Activated CD8-positive, alpha-beta memory T cell treated with anti-CD3 and anti-CD28 coated beads, Interleukin-2, amount 10 ng/mL, durations not matched to agents 7 days and 5 days (primary cell): ENCODE data around the gene TBC1D12. TPM values are rescaled to one million over a fixed set of nuclear protein-coding genes. Genes with fewer than 3 reads are reported as not detected.
"Not testable (repeated sequence)": the region's sequence is repeated elsewhere in the genome, so short reads cannot be mapped to it uniquely, and the experiment has no call there.

Source experiments
- ATAC-seq: fragments of 150-1000 bp; cut with Tn5 transposase; one replicate; pipeline ENCODE4 v1.10.0; 2021; ENCODE audit warnings: moderate library complexity
- CTCF ChIA-PET: fragments of 350-600 bp; sonication (Branson Sonifier 250); formaldehyde crosslinking; loops from one replicate; lab custom pipeline; 2021; ENCODE audit warnings: antibody characterized with exemption; lab: Charles Lee
- DNase-seq: peaks from one replicate; pipeline ENCODE4 v3.0.0-alpha.2; 2020
- H3K27ac Mint-ChIP-seq: one replicate; pipeline ENCODE4 v1.8.0; 2021; ENCODE audit warnings: mild to moderate bottlenecking, mixed read lengths
- H3K27me3 Mint-ChIP-seq: one replicate; pipeline ENCODE4 v1.8.0; 2021; ENCODE audit warnings: mixed read lengths
- H3K36me3 Mint-ChIP-seq: one replicate; pipeline ENCODE4 v1.8.0; 2021; ENCODE audit warnings: mild to moderate bottlenecking, mixed read lengths
- H3K4me1 Mint-ChIP-seq: one replicate; pipeline ENCODE4 v1.8.0; 2021; ENCODE audit warnings: mixed read lengths
- H3K4me3 Mint-ChIP-seq: one replicate; pipeline ENCODE4 v1.8.0; 2021; ENCODE audit warnings: mild to moderate bottlenecking, moderate library complexity, mixed read lengths
- H3K9me3 Mint-ChIP-seq: one replicate; pipeline ENCODE4 v1.8.0; 2022; ENCODE audit warnings: low read depth, mixed read lengths
- total RNA-seq, 2 experiments: library from RNA; stranded (reverse); gene quantifications; one replicate each; pipeline ENCODE4 v1.2.3, GENCODE V29; 2021

TBC1D12 gene
- total RNA-seq, 2 experiments from 2014 or later: 0.12 to 0.96 TPM

GRCh38 chr10:94545391-94546048 is 143.2 kb downstream of the TBC1D12 start, which contains the start of gene HELLS:
TSS of gene HELLS (plus strand) at chr10:94545788. CDS start at chr10:94545922, 134 bp downstream.
- H3K27ac Mint-ChIP-seq: peak within 1 kb of the TSS; percentile 97
- H3K4me1 Mint-ChIP-seq: peaks cover 28% of the 10 kb centered on the region
- no peaks in the 10 kb centered on the region for H3K9me3 Mint-ChIP-seq
- DNase-seq: peak; percentile 87
- H3K36me3 Mint-ChIP-seq: peaks cover 27% of the 10 kb centered on the region
- H3K27me3 Mint-ChIP-seq: peaks cover 15% of the 10 kb centered on the region
- ATAC-seq: peak; percentile 78
- H3K4me3 Mint-ChIP-seq: peak within 1 kb of the TSS; percentile 99
- CTCF ChIA-PET: interaction anchor here (0.8 to 1.0 kb wide), 2 partner anchors 23 to 55 kb away, joined by 3 read pairs; no protein-coding TSS in a partner anchor

- DNase-seq: peak; percentile 44
- Mint-ChIP-seq H3K27me3 (peaks cover 11% of the 10 kb centered on the region), H3K4me3 (peak overlapping the region; percentile 99), H3K36me3 (peaks cover 29% of the 10 kb centered on the region), H3K4me1 (peaks cover 29% of the 10 kb centered on the region), H3K9me3 (no peaks in the 10 kb centered on the region), H3K27ac (peak overlapping the region; percentile 97)
- CTCF ChIA-PET: interaction anchor here (0.8 to 1.0 kb wide), 2 partner anchors 23 to 54 kb away, joined by 3 read pairs; no protein-coding TSS in a partner anchor
- ATAC-seq: no peak
Observed at GRCh38 chr10:94546049-94546900, 143.9 kb downstream of the TBC1D12 start.

GRCh38 chr10:94546901-94547185 is 144.5 kb downstream of the TBC1D12 start:
- Mint-ChIP-seq H3K9me3 (no peaks in the 10 kb centered on the region), H3K4me1 (peaks cover 29% of the 10 kb centered on the region), H3K27me3 (peaks cover 7% of the 10 kb centered on the region), H3K27ac (peak overlapping the region; percentile 97), H3K36me3 (peaks cover 29% of the 10 kb centered on the region), H3K4me3 (peak overlapping the region; percentile 99)
- ATAC-seq (no peak), DNase-seq (no peak)
- CTCF ChIA-PET: no interaction called here

- DNase-seq (no peak), ATAC-seq (no peak)
- H3K27ac Mint-ChIP-seq: peak overlapping the region; percentile 33
- H3K4me3 Mint-ChIP-seq: no peak overlapping the region
- H3K9me3 Mint-ChIP-seq: no peaks in the 10 kb centered on the region
- H3K27me3 Mint-ChIP-seq: no peaks in the 10 kb centered on the region
- H3K36me3 Mint-ChIP-seq: peaks cover 43% of the 10 kb centered on the region
- CTCF ChIA-PET: no interaction called here
- peaks cover 30% of the 10 kb centered on the region for H3K4me1 Mint-ChIP-seq
Observed at GRCh38 chr10:94549221-94549620, 146.9 kb downstream of the TBC1D12 start.

GRCh38 chr10:94567714-94568307 is 165.5 kb downstream of the TBC1D12 start:
- H3K4me1 Mint-ChIP-seq, ATAC-seq, H3K27ac Mint-ChIP-seq, H3K27me3 Mint-ChIP-seq, CTCF ChIA-PET, H3K9me3 Mint-ChIP-seq, H3K4me3 Mint-ChIP-seq, DNase-seq: not testable (repeated sequence)
- H3K36me3 Mint-ChIP-seq: peaks cover 51% of the 10 kb centered on the region

GRCh38 chr10:94571081-94571480 is 168.7 kb downstream of the TBC1D12 start:
- no peak overlapping the region for H3K27ac Mint-ChIP-seq
- ATAC-seq (no peak), DNase-seq (no peak)
- H3K4me1 Mint-ChIP-seq: no peaks in the 10 kb centered on the region
- H3K9me3 Mint-ChIP-seq: no peaks in the 10 kb centered on the region
- no peak overlapping the region for H3K4me3 Mint-ChIP-seq
- peaks cover 59% of the 10 kb centered on the region for H3K36me3 Mint-ChIP-seq
- H3K27me3 Mint-ChIP-seq: no peaks in the 10 kb centered on the region
- CTCF ChIA-PET: no interaction called here

GRCh38 chr10:94571528-94571927 is 169.2 kb downstream of the TBC1D12 start:
- Mint-ChIP-seq H3K27ac (no peak overlapping the region), H3K4me3 (no peak overlapping the region), H3K36me3 (peaks cover 59% of the 10 kb centered on the region), H3K4me1 (no peaks in the 10 kb centered on the region), H3K27me3 (no peaks in the 10 kb centered on the region), H3K9me3 (no peaks in the 10 kb centered on the region)
- CTCF ChIA-PET: no interaction called here
- no peak for DNase-seq
- ATAC-seq: no peak

GRCh38 chr10:94578790-94579189 is 176.4 kb downstream of the TBC1D12 start:
- H3K27me3 Mint-ChIP-seq: no peaks in the 10 kb centered on the region
- CTCF ChIA-PET: no interaction called here
- H3K9me3 Mint-ChIP-seq: no peaks in the 10 kb centered on the region
- DNase-seq: no peak
- H3K36me3 Mint-ChIP-seq: peaks cover 52% of the 10 kb centered on the region
- H3K4me3 Mint-ChIP-seq: no peak overlapping the region
- H3K4me1 Mint-ChIP-seq: peaks cover 4% of the 10 kb centered on the region
- no peak overlapping the region for H3K27ac Mint-ChIP-seq
- ATAC-seq: no peak

- H3K9me3 Mint-ChIP-seq: no peaks in the 10 kb centered on the region
- no peak overlapping the region for H3K4me3 Mint-ChIP-seq
- H3K27me3 Mint-ChIP-seq: no peaks in the 10 kb centered on the region
- CTCF ChIA-PET: interaction anchor here (1.3 kb wide), 1 partner anchor 19 kb away, joined by 3 read pairs; no protein-coding TSS in a partner anchor
- peak overlapping the region; percentile 24 for H3K27ac Mint-ChIP-seq
- no peak for DNase-seq
- H3K36me3 Mint-ChIP-seq: peaks cover 34% of the 10 kb centered on the region
- ATAC-seq: no peak
- H3K4me1 Mint-ChIP-seq: peaks cover 4% of the 10 kb centered on the region
Observed at GRCh38 chr10:94583124-94583523, 180.8 kb downstream of the TBC1D12 start.

Other genes with a start within 250 kb of the TBC1D12 start
- 10 to 100 TPM; 25.6 to 31.4 TPM for gene NOC3L, start 39.6 kb upstream of the TBC1D12 start, total RNA-seq
- gene HELLS, start 143.2 kb downstream of the TBC1D12 start, total RNA-seq: 100 to 1,000 TPM; 152 to 157 TPM